Activated CD4-positive, alpha-beta T cell treated with anti-CD3 and anti-CD28 coated beads, Interleukin-2, Interleukin-6, amounts not matched to agents 100 ng/mL and 50 ng/mL, durations not matched to agents 16 hours and 8 hours (primary cell): ENCODE results near the gene MED13L.

Source experiments
- DNase-seq: peaks from one replicate; pipeline ENCODE4 v3.0.0-alpha.2; 2020

MED13L gene

DNA sequence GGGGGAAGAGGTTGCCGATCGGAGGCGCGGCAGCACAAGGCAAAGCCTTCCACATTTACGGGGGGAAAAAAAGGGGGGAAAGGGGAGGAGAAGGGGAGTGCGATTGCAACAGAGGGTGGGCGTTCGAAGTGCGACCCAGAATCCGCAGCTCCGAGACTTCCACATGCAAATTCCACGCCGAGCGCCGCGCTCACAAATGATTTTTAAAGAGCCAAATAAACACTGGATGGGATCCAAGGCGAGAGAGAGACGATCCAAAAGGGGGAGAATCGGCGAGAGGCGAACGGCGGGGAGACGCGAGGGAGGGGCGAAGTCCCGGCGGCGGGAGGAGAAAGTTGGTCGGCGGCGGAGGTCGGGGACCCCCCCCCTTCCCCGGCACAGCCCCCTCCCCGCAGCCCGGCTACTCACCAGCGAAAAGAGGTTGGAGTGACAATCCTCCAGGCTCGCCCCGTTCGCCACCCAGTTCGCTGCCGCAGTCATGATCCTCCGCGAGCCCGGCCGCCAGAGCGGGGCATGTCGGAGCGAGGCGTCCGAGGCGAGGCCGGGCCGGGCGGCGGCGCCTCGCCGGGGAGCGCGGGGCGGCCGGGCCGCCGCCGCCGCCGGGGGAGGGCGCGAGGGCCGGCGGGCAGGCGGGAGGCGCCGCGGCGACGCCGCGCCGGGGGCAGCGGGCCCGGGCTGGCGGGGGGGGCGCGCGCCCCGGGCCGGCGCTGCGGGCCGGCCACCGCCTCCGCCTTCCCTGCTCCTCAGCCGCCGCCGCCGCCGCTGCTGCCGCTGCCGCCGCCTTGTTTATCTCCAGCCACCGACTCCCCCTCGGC is 634 bp downstream of the MED13L start:
- peak; percentile 61 for DNase-seq

DNA sequence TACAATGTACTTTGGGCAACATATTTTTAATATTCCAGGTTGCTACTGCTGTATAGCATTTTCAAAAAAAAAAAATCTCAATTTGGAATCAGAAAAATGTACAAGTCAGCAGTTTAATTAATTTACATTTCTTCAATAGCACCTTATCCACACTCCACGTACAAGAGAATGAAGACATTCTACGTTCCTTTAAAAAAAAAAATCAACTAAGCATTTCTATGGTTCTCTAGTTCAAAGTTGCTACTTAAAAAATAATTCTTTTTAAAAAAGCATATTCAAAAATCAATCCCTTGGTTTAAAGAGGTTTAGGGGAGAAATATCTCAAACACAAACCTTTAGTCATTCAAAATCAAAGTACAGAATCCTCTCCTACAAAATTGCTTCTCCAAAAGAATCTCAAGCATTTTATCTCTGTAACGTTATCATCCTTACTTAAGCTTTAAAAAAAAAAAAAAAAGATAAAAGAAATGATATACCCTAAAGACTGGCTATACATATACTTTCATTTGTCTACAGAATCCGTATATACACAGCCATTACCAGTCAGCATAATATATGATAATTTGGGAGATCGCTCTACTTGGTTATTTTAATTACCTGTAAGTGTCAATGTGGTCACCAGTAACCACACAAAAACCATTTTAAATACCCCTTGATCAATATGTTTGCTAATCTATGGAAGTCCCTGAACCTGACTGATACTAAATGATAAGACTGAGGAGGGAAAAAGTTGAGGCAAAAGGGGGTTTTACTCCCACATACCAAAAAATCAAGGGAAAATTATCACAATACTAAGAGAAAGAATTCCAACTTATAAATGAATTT is 2.7 kb downstream of the MED13L start:
- DNase-seq = no peak

DNA sequence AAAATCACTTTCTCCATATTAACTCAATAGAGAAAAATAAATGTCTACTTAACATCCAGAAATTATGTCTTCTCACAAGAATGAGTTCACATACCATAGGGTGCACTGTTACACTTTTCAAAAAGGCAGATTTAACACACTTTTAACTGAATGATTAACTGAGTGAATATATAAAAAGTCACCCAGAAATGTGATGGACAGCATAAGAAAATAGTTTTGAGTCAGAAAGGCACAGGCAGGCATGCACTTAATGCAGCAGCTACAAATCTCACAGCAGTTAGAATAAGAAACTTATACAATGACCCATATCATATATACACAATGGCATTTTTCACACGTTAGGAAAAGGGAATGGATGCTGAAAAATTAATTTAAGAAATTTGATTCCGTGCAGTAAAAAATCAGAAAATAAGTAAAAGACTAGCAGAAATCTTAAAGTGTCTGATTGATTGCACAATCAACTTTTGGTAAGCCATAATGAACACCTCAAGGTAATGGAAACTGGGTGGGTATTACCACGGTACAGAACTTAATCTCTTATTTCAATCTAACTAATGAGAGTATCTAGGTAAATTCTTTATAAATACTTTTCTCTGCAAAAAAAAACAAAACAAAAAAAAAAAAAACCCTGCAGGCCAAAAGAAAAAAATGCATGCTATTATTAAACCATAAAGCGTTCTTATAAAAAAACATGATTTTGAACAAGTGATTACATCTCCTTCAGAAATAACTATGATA is 3.5 kb downstream of the MED13L start:
- DNase-seq = no peak

DNA sequence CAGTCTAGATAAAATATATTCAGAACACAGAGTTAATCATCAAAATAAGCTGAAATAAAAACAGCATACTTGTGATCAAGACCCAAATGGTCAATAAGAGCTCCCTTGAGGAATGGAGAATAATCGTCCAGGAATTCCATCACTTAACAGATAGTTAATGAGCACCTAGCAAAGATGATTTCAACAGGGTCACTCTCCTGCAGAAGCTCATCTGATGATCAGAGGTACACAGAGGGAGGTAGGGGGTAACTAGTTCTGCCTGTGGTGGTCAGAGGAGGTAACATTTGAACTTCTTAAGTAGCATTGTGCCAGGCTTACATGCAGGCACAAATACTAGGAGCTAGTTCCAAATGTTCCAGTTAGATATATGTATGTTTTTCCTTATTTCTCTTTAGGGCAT is 9.5 kb downstream of the MED13L start:
- no peak for DNase-seq

GRCh38 chr12:116266631-116267349 is 10.7 kb downstream of the MED13L start:
- DNase-seq = no peak

DNA sequence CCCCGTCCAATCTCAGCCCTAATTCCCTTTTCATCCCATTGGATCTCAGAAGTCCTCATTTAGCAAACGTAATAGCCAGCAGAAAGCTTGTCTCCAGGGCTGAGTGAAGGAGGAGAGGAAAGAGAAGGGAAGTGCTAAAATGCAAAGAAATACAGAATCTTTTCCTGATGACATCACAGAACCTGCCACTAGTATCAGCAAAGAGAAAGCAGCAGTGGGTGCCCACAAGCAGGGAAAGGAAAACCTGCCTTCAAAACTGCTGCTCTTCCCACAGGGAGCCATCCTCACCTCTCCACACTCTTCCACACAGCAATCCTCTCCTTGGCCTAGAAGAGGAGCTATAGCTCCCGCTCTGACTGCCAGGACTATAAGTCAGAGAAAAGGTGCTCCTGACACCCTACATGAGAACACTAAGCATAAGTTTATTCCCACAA is 11.3 kb downstream of the MED13L start:
- DNase-seq = no peak

- no peak for DNase-seq
Observed at GRCh38 chr12:116265351-116266147, 11.9 kb downstream of the MED13L start.

- DNase-seq = no peak
Observed at GRCh38 chr12:116264525-116265070, 12.9 kb downstream of the MED13L start.

- no peak for DNase-seq
Observed at GRCh38 chr12:116263844-116264243, 13.6 kb downstream of the MED13L start.

DNA sequence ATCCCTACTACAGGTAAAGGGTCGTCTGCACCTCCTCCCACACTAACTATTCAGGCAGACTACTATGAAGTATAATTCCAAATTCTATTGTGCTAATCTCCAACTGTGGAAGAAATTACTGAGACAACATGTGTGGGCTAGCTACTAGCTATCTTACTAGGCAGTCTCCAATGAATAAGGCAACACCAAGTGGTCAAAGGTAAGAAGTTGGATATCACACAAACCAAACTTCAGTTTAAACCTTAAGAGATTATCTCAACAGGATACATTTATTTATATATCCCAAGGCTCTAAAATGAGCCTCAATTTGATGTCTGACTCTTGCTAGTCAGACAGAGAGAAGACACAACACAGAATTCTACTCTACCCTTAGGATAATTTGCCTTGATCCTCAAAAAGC is 14.1 kb downstream of the MED13L start:
- no peak for DNase-seq

- no peak for DNase-seq
Observed at GRCh38 chr12:116262741-116263140, 14.8 kb downstream of the MED13L start.

DNA sequence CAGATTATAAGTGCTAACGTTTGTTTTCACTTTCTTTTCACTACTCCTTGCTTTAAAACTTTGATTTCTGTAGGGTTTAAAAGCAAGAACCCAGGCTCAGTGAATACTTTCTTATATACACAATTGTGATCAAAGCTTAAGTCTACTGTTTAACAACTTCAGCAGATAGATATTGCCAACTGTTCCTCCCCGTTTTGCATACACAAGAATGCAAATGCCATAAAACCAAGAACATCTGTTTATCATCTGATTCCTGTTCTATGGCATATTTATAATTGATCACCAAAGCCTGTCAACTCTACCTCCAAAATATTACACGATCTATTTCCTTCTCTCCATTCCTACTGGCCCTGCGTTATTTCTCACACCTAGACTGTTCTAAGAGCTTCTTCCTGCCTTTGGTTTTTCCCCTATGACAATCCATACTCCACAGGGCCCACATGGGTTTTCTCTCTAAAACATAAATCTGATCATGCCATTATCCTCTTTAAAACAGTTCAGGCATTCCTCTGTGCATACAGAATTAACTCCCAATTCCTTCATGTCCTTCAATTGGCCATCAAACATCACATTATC is 15.9 kb downstream of the MED13L start:
- no peak for DNase-seq

DNA sequence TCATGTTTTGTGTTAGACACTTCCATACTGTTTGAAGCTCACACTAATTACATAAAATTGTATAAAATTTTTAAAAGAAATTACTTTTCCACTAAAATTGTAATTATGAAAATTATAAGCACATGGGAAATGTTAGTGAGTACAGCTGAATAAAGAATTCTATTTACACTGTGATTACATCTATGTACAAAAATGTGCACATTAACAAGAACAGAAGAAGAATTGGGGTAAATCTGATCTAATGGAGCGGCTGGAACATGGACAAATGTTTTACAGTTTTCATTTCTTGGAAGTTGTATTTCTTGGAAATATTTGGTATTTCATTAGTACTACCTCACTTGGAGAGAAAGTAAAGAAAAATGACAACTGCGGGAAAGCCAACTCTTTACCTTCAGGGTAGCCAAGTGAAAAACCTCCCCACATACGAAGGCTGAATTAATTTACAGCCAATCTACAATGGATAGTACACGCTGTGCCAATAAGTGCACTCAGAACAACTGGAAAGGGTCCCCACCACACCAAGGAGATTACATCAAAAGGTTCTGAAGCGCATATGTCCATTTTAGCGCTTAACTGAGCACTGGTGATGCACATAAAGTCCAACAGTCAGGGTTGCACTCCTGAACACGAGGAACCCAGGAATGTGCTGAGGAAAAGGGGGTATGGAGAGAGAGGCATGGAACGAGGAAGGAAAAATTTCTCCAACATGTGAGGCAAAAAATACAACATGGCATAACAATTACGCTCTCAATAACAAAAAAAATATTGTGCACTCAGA is 17.5 kb downstream of the MED13L start:
- no peak for DNase-seq

GRCh38 chr12:116257826-116258225 is 19.7 kb downstream of the MED13L start:
- DNase-seq = no peak

GRCh38 chr12:116257215-116257614 is 20.3 kb downstream of the MED13L start:
- no peak for DNase-seq

- no peak for DNase-seq
Observed at GRCh38 chr12:116249938-116250337, 27.6 kb downstream of the MED13L start.

- DNase-seq = no peak
Observed at GRCh38 chr12:116248930-116249329, 28.6 kb downstream of the MED13L start.

DNA sequence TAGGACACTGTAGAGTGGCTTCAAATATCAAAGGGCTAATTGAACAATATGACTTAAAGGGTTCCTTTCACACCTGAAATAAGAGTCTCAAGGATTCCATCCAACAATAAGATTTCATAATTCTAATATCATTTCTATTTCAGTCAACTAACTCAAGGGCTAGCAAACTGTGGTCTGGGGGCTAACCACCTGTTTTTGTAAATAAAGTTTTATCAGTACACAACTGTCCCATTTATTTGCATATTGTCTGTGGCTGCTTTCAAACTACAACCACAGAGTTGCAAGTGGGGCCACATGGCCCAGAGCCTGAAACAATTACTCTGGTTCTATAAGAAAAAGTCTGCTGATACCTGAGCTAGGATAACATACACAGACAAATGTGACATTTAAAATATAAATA is 29.1 kb downstream of the MED13L start:
- no peak for DNase-seq

DNA sequence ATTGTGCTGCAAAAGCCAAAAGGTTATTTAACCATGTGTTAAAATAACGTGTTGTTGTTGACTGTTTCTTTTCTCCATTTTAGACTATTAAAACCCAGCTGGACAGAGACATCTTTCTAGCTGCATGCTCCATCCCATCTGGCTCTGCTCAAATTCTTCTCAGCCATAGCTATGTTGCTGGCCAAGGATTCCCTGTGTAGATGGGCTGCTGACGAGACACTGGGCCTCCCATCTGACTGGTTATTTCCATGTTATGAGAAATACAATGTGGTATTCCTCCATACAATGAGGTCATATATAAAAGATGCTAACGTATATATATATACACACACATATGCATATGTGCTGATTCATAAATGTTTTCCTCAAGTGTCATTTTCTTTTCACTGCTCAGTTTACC is 30.1 kb downstream of the MED13L start:
- DNase-seq = no peak

DNA sequence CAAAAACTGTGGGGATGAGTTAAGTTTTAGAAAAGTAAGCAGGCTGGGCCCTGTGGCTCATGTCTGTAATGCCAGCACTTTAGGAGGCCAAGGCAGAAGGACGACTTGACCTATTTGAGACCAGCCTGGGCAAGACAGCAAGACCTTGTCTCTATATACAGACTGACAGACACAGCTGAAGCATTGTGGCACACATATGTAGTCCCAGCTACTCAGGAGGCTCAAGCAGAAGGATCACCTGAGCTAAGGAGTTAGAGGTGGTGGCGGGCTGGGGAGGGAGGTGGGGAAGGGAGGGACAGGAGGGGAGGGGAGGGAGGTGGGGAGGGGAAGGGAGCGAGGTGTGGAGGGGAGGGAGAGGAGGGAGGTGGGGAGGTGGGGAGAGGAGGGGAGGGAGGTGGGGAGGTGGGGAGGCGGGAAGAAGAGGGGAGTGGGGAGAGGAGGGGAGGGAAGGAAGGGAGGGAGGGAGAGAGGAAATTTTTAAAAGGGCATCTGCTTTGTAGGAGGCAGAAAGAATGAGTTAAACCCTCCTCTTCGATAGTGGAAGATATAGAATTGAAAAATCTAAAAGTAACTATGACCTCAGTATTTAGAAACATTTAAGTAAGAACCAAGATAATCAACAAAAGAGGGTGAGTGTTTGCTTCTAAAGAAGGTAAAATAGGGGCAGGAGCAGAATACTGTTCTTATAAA is 30.9 kb downstream of the MED13L start:
- no peak for DNase-seq
